Measurements from ENCODE around the gene TNS3.
"Not testable (repeated sequence)": the region's sequence is repeated elsewhere in the genome, so short reads cannot be mapped to it uniquely, and the experiment has no call there.

The TNS3 gene

DNA sequence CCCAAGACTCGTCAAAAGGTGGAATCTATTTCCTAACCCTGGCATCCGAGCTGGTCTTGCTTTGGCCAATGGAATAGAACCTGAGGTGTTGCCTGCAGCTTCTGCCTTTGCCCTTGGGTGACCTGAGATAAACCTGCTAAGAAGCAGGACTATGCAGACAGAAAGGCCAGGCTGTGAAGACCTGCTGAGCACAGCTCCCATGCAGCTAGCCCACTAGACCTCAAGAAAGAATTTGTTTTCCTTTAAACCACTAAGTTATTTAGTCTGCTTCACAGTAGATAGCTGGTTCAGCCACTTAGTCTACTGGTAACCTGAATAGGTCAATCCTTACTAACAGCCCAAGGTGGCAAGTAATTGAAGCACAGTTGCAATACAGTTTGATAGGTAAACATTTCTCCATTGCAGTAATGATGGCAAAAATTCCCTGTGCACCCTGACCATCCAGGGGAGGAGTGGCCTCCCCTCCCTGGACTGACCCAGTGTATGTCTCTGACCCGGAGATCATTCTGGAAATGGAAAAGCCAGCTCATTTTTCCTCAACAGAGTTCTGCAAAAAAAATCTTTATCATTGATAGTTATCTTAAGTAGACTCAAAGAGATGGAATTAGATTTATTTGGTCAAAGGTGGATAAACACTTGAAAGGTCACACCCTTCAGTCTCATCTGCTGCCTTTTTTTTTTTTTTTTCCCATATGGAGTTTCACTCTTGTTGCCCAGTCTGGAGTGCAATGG lies 20.0 kb downstream of the TNS3 start:
- DNase-seq (ENCODE audit: low spot score): no peak

DNA sequence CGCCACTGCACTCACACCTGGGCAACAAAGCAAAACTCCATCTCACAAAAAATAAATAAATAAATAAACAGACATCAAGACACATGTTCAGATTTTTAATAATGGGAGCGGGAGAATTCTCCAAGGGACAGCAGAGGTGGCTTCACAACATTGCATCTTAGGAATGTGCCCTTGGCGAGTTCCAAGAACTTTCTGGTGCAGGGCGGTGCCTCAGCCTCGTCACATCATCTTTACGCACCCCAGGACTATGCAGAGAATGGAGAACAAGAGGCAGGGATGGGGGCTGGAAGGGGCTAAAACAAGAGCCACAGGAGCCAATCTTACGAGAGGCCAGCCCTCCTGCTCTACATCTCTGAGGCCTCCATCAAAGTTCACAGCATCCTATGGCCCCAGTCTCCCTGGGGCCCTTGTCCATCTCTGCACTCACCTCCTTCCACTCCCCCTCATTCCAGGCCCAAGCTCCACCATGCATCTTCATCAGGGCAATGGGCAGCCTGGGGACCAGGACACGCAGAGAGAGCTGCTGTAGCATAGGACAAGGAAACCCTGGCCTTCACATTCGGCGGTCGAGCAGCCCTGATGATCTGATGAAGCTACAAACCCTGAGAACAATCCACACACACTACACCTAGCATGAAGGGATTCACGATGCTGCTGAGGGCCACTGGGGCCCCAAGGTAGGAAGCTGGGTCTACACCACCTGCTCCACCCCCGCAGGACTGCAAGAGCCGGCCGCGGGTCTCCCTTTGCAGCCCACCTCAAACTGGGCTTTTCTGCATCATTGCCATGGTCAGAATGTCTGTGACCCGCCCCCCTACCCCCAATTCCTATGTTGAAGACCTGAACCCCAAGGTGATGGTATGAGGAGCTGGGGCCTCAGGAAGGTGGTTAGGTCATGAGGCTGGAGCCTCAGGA lies 22.3 kb downstream of the TNS3 start:
- no peak for DNase-seq (ENCODE audit: low spot score)

DNA sequence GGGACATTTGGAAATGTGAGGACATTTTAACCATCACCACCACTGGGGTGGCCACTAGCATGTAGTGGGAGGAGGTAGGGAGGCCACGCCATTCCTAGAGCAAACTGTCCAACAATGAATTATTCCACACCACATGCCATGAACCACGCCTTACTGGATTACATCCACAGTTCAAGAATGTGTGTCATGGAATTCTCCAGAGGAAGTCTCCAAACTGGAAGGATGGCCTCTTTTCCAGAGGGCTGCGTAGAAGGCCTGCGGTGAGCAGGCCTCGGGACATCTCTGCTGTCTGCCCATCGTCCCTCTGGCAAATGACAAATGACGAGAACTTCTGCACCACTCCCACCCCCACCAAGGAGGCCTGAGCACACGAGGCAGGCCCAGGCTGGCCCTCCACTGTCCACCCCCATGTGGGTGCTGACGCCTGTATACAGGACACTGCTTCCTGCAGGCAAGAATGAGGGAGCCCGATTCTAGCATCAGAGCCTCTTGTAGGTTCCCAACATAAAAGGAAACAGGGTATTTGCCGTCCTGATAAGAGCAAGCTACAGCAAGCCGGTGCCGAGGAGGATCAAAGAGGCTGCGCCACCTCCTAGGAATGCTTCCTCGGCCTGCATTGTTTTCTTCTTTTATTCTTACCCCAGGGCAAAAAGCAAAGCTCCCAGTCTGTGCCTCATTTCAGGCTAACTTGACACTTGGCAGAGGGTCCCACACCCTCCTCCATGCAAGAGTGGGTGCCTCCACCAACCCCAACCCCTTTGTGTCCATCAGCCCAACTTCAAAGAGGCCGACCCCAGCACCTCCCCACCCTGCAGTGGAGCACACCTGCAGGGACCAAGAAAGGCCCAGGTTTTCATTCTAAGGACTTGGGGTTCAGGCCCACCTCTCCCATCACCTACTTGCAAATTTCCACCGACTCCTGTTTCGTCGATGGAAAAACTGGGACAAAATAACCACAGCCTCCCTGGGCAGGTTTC lies 23.9 kb downstream of the TNS3 start:
- no peak for DNase-seq (ENCODE audit: low spot score)

DNA sequence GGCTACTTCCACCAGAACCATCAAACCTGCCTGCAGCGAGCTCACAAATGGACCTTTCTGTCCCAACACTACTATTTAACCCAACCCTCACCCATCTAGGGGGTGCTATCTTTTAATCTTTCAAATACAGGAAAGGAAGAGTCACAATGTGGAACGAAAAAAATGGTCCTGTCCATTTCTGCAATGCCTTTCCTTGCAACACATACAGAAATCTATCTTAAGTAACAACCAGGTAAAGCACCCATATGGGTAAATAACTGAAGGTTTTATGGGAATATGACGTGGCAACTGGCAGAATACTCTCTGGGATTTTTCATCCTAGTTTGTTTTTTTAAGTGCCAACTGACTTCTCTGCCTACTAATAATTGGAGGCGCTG lies 24.6 kb downstream of the TNS3 start:
- DNase-seq (ENCODE audit: low spot score): no peak

DNA sequence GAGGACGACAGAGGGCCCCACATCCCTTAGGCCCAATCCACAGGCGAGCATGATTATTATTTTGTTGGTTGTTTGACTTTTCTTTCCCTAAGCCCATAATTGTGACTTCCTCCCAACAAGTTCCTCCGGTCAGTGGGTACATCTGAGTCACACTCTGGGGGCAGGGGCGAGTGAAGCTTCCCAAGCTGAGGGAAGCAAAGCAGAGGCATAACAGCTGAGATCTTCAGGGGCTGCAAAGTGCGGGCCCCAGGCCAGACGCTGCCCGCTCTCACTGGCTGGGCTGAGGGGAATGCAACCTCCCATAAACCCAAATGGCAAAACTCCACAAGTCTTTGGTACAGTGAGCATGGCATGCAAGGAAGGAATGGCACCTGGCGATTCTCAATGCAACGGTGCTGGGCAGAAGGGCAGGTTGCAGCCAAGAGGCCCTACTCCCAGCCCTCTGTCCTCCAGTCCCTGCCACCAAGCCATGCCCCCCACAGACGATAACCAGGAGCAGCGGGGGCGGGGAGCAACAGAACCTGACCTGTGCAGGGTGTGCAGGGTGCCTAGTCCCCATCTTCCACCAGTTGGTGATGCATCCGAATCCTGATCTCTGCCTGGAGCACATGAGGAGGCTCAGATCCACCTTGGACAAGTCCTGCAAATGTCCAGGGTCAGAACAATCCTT lies 25.3 kb downstream of the TNS3 start:
- no peak for DNase-seq (ENCODE audit: low spot score)

DNA sequence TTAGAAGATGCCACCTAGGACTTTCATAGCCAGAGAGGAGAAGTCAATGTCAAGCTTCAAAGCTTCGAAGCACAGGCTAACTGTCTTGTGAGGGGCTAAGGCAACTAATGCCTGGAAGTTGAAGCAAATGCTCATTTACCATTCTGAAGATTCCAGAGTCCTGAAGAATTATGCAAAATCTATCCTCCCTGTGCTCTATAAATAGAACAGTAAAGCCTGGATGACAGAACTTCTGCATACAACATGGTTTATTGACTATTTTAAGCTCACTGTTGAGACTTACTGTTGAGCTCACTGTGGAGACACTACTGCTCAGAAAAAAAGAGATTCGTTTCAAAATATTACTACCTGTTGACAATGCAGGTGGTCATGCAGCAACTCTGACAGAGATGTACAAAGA lies 28.6 kb downstream of the TNS3 start:
- no peak for DNase-seq (ENCODE audit: low spot score)

DNA sequence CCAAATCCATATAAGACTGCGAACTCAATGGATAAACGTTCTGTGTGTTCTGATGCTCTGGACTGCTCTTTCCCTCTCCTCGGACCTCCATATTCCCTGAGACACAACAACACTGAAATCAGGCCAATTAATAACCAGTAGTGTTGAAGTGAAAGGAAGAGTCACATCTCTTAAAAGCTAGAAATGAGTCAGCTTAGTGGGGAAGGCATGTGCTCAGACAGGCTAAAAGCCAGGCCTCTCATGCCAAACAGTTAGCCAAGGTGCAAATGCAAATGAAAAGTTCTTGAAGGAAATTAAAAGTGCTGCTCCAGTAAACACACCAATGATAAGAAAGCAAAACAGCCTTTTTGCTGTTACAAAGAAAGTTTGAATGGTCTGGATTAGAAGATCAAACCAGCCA lies 29.3 kb downstream of the TNS3 start:
- no peak for DNase-seq (ENCODE audit: low spot score)

DNA sequence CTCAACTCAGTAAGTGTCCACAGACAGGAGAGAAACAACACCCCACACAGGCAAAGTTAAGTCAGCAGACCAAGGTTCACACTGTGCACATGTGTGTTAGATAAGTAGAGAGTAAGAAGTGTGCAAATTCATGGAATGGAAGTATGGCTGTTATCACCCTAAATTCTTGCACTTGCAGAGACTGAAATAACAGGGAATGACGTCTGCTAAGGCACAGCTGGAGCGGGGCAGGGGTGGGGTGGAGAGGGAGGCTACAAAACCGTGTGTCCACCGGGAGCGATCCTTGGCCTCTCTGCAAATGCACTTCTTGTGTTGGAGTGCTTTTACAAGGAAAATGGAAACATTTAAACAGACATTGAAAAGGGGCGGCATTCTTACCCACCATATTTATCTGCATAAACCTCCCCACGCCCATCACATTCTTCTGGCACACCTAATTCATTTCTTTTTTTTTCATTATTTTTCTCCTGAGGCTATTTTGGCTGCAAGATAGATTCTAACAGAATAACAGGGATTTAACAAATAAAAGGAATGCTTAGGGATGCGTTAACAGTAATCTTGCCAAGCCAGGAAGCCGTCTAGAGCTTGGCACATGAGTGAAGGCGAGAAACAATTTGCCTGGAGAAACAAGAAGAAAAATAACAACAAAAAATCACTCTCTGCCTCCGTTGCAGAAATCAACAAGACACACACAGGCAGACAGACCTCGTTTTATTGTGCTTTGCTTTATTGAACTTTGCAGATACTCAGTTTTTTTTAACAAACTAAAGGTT lies 30.1 kb downstream of the TNS3 start:
- no peak for DNase-seq (ENCODE audit: low spot score)

DNA sequence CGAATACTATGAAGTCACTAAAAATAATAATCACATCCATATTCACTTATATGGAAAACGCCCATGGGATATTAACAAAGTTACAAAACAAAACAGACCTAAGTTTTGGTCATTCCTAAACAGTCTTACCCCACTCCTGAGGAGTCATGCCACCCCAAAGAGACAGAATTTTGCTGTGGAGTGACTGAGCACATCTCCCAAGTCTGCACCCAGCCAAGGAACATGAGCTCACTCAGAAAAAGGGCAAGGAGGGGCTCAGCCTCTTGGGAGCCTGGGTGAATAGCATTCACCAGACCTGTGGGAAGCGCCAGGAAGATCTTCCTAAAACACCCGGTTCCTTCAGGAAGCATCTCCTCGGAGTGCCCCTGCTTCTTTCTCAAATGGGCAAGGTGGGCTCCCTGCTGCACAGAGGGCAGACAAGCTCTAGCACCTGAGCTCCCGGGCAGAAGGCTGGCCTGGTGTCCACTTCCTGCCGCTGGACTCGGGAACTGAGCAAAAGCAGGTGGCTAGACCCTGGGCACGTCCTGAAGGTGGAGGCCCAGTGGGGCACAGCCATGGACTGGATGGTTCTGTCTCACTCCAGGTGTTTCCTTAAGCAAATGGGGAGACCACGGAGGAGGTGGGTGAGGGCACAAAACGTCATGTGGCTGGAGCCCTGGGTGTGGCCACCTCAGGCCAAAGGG lies 31.0 kb downstream of the TNS3 start:
- no peak for DNase-seq (ENCODE audit: low spot score)

DNA sequence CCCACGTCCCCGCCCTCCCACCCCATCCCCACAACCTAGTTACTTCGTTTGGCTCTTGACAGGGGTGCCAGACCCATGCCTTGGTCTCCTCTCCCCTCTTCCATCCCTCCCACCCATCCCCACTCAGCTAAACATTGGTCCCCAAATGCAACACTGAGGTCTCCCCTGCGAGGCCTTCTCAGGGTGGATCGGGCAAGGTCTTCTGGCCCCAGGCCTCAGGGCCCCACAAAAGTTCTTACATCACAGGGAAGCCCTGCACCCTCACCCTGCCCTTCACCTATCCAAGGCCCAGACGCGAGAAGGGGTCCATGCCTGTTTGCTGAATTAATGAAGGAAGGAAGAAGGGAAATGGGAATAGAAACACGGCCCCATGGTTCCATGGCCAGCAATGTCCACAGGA lies 32.0 kb downstream of the TNS3 start:
- DNase-seq (ENCODE audit: low spot score): no peak

DNA sequence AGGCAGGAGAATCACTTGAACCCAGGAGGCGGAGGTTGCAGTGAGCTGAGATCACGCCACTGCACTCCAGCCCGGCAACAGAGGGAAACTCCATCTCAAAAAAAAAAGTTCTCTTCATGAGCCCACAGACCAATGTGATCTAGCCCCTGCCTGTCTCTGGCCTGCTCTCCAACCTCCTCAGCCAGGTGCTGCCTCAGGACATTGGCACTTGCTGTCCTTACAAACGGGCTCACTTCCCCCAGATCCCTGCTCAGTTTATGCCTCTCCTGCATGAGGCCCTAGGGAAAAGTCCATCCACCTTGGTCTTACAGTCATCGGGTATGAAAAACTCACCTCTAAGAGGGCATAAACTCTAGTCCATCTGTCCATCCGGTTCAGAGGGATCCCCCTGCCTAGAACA lies 32.5 kb downstream of the TNS3 start:
- DNase-seq (ENCODE audit: low spot score): no peak

DNA sequence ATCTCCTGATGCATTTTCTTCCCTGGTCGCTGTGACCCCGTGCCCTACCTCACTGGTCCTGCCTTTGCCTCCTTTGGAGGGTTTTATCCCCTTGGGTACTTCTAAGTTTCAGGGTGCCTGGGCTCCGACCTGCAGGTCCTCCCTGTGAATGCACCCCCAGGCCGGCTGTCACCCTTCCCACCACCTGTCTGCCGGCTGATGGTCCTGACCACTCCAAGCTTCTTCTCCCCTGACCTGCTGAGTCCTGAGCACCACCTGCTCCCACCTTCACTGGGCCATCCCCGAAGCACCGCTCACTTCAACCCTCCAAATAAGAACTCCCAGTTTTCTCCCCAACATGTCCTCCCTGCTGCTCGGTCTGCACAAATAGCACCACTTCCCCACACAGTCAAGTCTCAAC lies 33.4 kb downstream of the TNS3 start:
- DNase-seq (ENCODE audit: low spot score): no peak

DNA sequence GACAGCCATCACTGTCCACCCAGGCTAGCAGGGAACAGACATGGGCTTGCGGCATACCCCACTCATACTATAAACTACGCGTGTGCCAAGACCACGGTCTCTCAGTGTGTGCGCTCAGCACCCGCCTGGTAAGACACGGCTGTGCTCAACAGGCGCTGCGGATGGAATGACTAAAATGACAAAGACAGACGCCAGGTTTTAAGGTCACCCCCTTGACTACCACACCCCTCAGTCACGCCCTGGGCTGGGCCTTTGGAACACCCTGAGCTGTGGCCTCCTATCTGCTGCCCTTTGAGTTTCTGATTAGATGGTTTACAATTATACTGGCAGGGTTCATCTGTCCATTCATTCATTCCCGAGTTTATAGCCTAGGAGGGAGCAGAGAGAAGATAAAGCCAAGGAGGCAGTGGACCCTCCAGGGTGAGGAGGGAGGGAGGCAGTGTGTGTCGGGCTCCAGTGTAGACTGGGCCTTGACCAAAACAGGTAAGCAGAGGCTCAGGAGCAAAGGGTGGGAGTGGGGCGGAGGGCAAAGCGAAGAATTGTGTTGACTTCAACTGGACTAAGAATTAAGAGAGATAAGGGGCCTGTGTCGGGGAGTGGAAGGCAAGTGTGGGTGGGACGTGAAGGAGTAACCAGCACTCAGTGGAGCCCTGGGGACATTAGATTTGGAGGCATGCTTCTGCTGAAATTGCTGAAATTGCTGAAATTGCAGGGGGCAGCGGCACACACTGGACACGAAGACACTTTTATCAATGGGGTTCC lies 35.0 kb downstream of the TNS3 start:
- DNase-seq (ENCODE audit: low spot score): no peak

DNA sequence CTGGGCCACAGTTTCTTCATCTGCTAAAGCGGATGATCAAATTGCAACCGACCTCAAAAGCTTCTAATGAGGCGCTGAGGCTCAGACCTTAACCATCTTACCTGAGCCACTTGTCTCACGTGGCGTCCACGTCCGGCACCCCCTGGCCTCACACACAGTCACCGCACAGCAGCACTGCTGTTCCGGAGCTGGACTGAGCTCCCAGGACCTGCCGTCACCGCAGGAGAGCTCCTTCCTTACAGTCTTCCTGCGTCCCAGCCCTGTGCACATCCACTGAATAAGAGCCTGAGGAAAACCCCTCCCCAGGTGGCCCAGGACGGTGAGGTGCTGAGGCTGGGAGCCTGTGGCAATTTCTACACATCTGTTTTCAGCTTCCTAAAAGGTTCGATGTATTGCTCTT lies 35.7 kb downstream of the TNS3 start:
- no peak for DNase-seq (ENCODE audit: low spot score)

DNA sequence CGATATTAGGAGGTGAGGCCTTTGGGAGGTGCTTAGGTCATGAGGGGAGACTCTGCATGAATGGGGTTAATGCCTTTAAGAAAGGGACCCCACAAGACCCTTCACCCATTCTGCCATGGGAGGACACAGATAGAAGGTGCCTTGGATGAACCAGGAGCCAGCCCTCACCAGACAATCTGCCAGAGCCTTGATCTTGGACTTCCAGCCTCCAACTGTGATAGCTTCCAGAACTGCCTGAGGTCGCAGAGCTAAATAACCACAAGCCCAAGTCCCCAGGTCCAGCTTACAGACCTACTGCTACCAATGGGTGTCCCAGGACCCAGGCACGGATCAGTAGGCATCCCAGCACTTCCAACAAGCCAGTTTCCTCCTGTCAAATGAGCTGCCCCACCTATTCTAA lies 37.5 kb downstream of the TNS3 start:
- DNase-seq (ENCODE audit: low spot score): no peak

DNA sequence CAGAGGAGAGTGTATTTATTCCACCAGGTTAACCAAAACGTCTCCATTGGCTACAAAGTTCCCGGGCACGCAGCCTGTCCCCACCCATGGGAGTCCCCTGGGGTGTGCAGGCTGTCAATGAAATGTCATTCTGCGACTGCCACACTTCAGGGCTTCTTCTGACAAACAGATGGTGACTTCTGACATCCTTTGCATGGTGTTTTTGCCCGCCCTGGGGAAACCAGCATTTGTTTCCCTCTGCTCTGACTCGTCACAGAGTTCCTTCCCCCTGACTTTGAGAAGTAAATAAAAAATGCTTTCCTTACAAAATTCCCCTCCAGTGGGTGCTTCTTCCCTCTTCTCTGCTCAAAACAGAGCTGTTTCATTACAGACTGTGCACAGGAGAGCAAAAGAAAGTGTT lies 38.2 kb downstream of the TNS3 start:
- DNase-seq (ENCODE audit: low spot score): no peak

DNA sequence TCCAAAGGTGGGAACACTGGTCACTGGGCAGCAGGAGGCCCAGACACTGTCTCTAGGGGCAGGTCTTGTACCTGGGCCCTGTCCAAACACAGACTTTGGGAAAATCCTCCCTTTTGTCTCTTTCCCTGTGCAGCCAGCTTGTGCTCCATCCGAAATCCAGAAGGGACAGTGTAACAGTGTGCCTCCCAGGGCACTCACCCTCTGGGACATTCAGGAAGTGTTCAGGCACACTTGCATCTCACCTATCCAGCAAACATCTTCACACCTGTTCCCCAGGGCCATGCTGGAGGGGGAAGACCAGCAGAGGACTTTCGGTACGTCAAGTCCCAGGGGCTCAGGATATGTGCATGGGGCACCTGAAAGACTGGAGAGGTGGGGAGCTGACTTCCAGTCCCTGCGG lies 38.9 kb downstream of the TNS3 start:
- no peak for DNase-seq (ENCODE audit: low spot score)

DNA sequence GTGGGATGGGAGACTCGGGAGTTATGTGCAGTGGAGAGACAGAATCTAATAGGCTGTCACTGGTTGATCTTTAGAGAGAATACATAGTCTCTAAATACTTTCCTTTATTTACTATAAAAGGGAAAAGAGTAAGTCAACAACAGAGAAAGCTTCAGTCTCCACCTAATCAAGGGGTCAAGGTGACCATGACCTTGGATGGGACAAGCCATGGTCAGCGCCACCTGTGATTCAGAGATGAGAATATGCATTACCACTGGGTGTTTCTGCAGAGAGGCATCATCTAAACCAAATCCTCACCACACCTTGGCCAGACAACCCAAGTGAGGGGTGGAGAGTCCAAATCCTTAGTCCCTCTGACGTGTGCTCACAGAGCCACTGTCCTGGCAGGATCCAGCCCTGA lies 39.9 kb downstream of the TNS3 start:
- DNase-seq (ENCODE audit: low spot score): no peak

DNA sequence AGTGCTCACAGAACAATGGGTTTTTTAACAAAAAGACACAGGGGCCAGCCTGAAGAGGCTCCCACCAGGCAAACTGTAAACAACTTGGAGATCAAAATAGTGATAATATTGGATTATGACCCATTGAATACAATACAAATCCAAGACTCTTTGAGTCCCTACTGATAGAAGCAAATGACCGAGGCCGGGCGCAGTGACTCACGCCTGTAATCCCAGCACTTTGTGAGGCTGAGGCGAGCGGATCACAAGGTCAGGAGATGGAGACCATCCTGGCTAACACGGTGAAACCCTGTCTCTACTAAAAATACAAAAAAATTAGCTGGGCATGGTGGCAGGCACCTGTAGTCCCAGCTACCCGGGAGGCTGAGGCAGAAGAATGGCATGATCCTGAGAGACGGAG lies 40.4 kb downstream of the TNS3 start:
- DNase-seq (ENCODE audit: low spot score): not testable (repeated sequence)
